Peyer's patch (tissue), 4 donors: ENCODE measurements around the gene ACSL4.

ENCODE experiments used
- CTCF ChIP-seq, 6 experiments: fragments of 450-650 bp in 4 of 6; fragments of 200-600 bp in 2 of 6; sonication (generic) in 1 of 6; IDR thresholded peaks; one replicate each; pipeline ENCODE4 v1.5.1; 2017 to 2019; ENCODE audit warnings: antibody characterized with exemption in 6 of 6, mild to moderate bottlenecking in 3 of 6, moderate library complexity in 1 of 6
- POLR2A ChIP-seq, 2 donors: fragments of 450-650 bp; IDR thresholded peaks; one replicate each; pipeline ENCODE4 v1.5.1; 2017; ENCODE audit warnings: antibody characterized with exemption in 2 of 2, mild to moderate bottlenecking in 2 of 2, moderate library complexity in 2 of 2

GRCh38 chrX:109749207-109749606 lies 16.1 kb upstream of the ACSL4 start:
- no peak for TF ChIP-seq CTCF (IDR thresholded peaks at IDR 0.05)
- no peak for TF ChIP-seq POLR2A (IDR thresholded peaks at IDR 0.05)
